GM12874 (cell line): ENCODE measurements around the gene UPF1.

Experiments used
- CTCF ChIP-seq: IDR thresholded peaks from 2 replicates; pipeline ENCODE4 v1.5.1; 2011; ENCODE audit warnings: low read depth, mild to moderate bottlenecking, control low read depth, low read length, moderate library complexity; ENCODE audit not compliant: insufficient read depth

The UPF1 gene

GRCh38 chr19:18878858-18879578, 47.3 kb downstream of the UPF1 start:
- no peak for TF ChIP-seq CTCF

- no peak for TF ChIP-seq CTCF
Observed at GRCh38 chr19:18879579-18880373, 48.0 kb downstream of the UPF1 start.

GRCh38 chr19:18881491-18881890, 49.7 kb downstream of the UPF1 start:
- no peak for TF ChIP-seq CTCF

GRCh38 chr19:18883526-18884304, 52.0 kb downstream of the UPF1 start:
- no peak for TF ChIP-seq CTCF

- TF ChIP-seq CTCF, result no peak
Observed at GRCh38 chr19:18886972-18887371, 55.2 kb downstream of the UPF1 start.

GRCh38 chr19:18889949-18890745, 58.4 kb downstream of the UPF1 start:
- no peak for TF ChIP-seq CTCF
